HL-60/S4 (cell line): ENCODE results near the gene FSTL1.

ENCODE experiments used
- in situ Hi-C: fragments of 300-500 bp; cut with MboI; formaldehyde crosslinking; loops from 2 replicates; pipeline ENCODE4 v1.14.3; 2022; ENCODE audit warnings: low sequenced_read_pairs

Gene FSTL1, protein sequence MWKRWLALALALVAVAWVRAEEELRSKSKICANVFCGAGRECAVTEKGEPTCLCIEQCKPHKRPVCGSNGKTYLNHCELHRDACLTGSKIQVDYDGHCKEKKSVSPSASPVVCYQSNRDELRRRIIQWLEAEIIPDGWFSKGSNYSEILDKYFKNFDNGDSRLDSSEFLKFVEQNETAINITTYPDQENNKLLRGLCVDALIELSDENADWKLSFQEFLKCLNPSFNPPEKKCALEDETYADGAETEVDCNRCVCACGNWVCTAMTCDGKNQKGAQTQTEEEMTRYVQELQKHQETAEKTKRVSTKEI

DNA sequence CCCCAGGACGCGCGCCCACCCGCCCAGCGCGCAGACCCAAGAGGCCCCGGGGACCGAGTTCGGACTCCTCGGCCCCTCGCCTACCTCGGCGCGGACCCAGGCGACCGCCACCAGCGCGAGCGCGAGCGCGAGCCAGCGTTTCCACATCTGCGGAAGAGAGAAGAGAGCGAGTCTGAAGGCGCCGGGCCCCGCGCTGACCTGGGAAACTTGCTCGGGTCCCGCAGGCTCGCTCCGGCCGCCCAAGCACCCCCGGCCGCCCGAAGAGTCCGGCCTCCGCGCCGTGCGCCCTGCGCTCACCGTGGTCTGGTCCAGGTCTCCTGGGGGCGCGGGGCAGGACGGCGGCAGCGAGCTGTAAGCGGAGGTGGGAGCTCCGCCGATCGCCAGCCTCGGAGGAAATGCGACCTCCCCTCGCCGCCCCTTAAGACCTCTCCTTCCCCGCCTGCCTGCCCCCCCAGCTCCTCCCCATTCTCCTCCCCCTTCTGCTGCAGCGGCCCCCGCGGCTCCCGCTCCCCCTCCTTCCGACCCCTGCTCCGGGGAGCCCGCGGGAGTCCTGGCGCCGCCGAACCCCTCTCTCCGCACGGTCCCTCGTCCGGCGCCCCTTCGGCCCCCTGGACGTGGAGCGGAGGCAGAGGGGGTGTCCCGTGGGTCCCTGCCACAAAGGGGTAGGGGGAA, at the start of gene FSTL1:
FSTL1 (minus strand) TSS at position 393 of the 672 bp plus-strand sequence; CDS start at position 147, 246 bp downstream.
- in situ Hi-C loops: no loop called here

DNA sequence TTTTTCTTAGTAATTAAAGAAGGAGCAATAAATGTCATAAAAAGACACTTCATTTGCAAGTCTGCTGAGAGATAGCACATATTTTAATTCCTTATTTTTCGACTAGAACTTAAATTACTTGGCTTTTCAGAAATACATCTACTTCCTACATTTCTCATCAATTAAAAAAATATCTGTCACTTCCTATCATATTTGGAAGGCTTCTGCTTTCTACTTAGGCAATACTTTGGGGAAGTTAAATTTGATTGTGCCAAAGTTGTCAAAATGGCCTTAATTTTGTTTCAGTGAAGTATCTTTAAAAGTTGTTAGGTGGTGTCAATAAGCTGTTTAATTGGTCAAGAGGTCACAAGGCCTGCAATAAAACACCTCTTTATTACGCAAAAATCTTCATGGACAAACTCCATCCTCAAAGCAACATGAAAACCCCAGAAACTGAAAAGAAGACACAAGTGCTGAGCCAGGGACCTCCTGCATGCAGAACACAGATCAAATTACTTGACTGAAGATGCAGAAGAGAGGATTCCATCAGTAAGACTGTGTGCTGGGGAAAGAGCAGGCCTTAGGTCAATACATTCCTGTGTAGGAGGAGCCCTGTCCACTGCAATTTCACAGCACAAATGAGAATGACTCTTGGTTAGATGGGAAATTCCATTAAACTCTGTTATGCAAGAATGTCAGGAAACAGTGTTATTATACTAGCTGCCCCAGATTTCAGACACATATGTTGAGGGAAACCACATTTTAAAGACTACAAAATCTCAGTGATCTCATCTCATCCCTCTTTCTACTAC, 48.0 kb upstream of the FSTL1 start:
- in situ Hi-C loops: no loop called here

DNA sequence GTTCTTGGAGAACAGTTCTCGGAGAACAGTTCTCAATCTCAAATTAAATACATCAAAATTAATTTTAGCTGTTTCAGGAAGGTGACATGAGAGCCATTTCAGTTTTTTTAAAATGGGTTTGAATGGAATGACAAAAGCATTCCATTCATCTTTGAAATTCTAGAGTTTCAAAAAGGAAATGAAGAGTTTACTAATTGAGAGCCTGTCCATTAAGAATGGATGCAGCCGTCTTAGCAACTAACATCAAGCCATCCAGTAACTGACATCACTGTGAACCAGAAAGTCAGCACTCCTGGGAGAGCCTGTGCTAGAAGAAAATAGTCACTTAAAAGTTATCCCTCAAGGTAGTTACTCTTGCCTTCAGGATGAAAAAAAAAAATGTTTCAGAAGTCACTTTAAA, 47.0 kb upstream of the FSTL1 start:
- in situ Hi-C loops: no loop called here

DNA sequence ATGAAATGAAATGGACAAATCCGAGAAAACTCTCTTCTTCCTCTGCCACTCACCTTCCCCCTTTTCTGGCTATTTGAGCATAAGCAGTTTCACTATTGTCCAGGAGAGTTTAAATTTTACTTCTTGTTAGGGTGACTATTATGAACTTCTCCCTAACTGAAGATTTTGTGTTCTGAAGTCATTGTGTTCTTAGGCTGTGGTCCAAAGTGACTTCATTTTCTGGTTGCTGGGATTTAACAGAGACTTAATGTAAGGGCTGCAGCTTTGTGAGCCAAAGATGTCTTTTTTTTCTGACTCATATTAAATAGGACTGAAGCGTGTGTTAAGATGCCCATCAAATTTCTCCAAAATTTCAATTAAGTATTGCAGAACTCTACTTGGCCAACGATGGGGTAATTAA, 46.5 kb upstream of the FSTL1 start:
- in situ Hi-C loops: no loop called here

DNA sequence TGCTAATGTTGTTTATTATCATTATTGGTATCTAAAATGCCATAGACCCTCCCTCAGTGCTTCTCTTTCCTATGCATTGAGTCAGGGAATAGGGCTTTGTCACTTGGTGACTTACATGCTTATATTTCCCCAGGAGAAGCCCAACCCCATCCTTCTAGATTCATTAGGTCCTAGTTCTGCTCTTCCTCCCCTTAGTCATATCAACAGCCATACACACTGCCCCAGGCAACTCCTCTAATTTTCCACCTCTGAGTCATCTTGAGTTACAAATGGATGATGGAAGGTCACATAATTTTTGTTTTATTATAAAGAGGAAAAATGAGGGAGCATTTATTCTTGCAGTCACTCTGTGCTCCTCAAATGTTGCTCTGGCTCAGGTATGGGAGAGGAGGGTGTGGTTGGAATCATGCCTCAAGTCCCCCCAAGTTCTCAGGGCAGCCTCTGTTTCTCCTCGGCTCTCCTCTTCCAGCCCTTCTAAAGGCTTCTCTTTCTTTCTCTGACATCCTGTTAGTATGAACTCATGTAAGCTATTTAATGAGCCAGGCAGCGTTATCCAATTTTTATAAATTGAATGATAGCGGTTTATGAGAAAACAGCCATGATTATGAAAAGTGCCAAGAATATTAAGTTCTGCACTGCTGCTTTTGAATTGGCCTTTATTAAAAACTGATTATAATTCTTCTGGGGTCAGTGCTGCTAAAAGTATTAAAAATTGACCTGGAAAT, 45.6 kb upstream of the FSTL1 start:
- in situ Hi-C loops: no loop called here

DNA sequence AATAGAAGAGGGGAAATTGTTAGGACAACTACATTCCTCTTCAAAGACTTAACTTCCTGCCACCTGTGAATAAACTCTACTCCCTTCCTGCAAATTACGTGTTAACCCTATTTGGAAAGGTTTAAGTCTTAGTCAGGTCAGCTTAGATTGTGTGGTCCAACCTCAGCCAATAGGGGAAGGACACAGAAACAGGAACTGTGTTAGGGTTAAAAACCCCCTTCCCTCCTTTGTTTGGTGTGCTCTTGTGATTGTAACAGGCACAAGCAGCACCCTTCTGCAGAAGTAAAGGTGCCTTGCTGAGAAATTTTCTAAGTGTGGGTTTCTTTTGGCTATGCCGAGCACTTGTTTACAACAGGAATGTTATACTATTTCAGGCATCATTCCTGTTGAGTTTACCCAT, 45.0 kb upstream of the FSTL1 start:
- in situ Hi-C loops: no loop called here

DNA sequence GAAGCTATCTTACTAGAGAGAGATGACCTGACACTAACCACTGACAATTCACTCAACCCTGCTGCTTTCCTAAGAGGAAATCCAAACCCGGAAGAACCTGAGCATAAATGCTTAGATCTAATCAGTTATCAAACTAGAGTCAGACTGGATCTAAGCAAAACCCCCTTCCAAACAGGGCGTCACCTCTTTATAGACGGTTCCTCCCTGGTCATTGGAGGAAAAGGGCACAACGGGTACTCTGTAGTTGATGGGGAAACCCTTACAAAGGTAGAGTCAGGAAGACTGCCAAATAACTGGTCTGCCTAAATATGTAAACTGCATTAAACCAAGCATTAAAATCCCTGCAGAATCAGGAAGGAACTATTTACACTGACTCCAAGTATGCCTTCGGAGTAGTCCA, 41.3 kb upstream of the FSTL1 start:
- in situ Hi-C loops: no loop called here

DNA sequence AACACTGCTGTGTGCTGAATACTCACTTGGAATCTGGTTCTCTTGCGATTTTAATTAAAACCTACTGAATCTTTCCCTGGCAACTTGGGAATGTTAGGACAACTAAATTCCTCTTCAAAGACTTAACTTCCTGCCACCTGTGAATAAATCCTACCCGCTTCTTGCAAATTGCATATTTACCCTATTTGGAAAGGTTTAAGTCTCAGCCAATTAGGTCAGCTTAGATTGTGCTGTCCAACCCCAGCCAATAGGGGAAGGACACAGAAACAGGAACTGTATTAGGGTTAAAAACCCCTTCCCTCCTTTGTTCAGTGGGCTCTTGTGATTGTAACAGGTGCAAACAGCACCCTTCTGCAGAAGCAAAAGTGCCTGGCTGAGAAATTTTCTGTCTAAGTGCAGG, 38.6 kb upstream of the FSTL1 start:
- in situ Hi-C loops: no loop called here

DNA sequence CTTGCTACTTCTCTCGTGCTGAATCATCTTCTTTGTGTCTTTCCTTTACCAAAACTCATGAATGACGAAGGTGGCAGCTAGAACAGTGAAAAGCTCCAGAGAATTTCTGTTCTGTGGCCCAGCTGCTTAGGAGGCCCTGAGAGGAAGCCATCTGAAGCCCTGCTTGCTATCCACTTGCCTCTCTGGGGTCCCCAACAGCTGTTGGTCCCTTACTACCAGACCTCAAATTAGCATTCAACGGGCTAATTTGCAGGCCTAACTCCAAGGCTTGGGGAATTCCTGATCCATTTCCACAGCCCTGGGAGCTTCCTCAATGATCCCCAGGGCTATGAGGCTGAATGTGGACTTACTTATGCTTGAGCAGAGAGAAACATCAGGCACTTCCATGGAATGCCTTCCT, 37.5 kb upstream of the FSTL1 start:
- in situ Hi-C loops: no loop called here

DNA sequence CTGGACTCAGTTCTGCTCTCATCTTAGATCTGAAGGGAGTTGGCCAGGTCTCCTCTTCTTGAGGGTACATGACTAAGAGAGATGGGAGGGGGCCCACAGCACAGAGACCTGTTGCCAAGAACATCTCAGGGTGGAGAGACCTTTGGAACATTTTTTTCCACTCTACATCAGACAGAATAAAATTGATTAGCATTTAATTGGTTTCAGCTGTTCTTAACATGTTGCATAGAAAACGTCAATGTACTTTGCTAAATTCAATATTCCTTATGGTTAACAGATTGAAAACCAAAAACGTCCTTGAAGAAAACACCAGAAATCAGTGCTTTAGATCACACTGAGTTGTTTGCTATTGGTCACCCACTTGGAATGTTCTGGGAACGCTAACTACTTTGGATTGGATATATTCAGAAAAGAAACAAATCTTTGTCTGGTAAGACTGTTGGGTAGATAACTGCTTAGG, 36.4 kb upstream of the FSTL1 start:
- in situ Hi-C loops: no loop called here

DNA sequence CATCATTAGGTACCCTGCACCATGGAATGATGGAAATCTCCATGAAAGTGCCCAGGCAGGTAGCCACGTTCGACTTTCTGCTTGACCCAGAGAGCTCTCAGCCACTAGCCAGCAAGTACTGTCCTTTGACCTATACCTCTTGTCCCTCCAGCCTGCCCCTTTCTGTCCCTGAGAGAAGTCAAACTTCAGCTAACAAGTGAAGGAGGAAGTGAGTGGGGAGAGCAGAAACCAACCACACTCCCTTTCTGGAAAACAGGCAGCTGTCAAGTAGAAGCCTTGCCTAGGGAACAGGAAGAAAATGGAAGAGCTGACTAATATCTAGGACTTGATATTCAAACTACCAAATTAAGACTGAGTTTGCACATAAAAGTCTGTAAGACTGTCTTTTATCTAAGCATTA, 30.3 kb upstream of the FSTL1 start:
- in situ Hi-C loops: no loop called here

DNA sequence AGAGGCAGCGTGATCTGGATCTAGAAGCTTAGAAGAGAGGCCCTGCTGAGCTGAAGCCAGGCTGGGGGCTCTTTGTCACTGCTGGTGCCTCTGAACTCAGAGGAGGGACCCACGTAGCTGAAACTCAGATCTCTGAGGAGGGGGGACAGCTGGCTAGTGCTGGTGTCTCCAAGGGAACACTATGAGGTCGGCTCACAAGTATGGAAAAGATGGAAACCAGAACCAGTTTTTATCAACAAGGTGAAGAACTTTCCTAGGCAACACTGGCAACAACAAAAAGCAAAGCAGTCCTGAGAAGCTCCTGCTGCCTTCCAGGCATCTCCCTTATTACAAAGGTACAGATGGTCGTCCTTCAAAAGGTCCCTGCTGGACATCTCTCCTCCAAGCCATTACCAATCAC, 27.0 kb upstream of the FSTL1 start:
- in situ Hi-C loops: no loop called here

DNA sequence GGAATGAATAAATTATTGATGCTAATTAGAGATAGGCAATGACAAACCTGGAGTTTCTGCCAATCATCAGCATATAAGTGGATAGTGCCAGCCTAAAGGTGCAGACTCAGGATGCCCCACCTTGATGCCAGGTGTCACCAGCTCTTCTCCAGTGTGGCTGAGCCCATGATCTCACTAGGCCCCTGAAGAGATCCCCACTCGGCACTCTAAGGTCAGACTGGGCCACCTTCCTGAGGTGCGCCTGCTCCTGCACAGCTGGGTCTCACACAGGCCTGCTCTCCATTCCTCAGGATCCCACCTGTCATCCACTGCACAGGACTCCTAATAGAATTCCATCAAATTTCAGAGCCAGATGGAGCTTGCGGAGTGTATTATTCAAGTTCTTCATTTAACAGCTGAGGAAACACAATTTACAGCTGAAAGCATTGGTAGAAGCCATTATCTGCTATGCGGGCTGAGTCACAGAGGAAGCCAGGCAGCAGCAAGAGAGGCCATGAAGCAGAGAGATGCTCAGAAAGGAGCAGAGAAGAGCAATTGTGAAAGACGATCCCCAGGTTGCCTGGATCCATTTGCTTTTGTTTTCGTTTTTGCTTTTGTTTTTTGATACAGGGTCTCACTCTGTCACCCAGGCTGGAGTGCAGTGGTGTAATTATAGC, 25.1 kb upstream of the FSTL1 start:
- in situ Hi-C loops: no loop called here

DNA sequence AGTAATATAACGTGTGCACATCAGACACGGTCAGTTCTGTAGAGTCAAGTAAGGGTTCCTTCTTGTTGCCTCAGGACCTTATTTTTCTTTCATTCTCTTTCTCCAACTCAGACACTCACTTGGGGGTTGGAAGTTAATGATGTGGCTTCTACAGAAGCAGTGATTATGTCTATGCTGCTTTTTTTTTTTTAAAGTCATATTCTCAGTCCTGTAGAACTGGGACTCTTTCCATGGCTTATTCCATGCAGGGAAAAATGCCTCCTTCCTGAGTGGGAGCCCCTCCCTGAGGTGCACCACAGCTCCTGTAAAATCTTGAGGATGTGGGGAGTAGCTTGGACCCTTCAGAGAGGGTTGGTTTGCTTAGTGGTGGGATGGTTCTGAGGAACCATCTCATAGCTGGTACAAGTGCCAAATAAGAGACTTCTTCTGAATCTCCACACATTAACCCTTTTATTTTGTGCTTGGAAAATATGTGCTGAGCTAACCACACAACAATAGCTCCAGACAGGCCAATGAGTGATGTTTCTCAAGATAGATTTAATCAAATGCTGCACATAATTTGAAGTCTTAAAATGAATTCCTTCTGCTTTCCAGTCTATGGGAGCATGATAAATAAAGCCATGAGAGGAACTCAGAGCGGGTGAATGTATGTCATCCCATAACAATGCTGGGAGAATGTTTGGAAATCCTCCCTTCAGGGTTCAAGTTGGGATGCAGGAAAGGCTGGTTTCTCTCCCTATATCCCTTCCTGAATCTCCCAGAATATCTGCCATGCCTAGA, 23.3 kb upstream of the FSTL1 start:
- in situ Hi-C loops: no loop called here

DNA sequence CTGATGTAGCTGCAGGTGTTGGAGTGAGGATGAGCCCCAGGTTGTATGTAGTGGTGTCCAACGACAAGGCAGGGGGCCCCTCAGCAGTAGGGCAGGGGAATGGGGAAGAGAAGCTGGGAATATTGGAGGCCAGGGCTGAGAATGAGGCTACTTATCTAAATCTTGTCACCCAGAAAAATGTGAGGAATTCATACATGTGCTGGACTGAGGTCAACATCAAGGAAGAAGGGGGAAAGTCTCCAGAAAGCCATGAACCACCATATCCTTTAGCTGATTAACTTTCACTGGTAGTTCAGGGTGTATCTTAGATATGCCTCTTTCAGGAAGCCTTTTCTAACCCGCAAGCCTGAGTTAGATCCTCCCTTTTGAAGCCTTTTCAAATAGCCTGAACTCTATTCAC, 22.6 kb upstream of the FSTL1 start:
- in situ Hi-C loops: no loop called here

DNA sequence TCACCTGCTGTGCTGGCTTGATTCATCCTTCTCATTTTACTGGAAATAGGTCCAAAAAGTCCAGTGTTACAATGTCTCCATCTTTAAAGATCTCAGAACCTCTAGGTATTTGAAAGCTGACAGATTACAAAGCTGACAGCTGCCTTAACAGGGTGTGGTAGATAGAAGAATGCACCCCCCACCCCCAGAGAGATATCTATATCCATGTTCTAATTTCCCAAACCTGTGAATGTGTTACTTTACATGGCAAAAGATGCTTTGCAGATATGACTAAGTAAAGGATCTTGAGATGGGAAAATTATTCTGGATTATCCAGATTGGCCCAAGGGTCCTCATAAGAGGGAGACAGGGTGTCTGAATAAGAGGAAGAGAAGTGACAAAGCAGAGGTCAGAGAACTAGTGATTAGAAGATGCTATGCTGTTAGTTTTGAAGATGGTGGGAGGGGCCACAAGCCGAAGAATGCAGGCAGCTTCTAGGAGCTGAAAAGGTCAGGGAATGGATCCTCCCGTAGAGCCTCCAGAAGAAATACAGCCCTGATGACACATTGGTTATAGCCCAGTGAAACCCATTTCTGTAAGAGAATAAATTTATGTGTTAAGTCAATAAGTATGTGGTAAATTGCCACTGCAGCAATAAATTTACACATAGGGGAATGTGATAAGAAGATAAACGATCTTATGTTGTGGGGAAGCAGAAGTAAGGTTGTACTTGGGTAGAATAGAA, 21.5 kb upstream of the FSTL1 start:
- in situ Hi-C loops: no loop called here

DNA sequence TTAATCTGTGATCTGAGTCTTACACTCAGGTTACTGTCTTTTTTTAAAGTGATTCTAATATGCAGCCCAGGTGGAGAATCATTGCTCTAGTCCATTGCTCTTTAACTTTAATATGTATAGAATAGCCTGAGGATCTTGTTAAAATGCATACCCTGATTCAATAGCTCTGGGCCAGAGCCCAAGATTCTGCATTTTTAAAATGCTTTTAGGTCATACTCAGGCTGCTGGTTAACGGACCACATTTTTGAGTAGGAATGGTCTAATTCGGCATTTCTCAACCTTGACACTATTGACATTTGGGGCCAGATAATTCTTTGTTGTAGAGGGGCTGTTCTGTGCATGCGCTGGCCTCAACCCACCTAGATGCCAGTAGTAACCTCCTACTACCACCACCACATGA, 20.9 kb upstream of the FSTL1 start:
- in situ Hi-C loops: no loop called here

DNA sequence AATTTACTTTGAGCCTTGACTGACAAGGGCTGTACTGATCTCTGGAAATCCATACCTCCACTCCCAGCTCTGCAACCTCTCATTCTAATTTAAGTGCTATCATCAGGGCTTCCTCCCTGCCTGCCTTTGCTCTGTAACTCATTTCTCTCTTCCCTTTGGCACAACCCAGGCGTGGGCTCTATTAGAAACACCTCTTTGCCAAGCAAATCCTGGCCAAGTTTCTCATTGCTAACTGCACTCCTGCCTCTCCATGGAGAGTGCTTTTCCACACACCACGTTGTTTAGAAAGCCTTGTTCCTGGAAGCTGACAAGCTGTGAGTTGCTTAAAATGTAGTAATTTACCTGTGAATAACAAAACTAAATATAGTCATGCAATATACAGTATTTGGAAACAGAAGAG, 20.1 kb upstream of the FSTL1 start:
- in situ Hi-C loops: no loop called here

DNA sequence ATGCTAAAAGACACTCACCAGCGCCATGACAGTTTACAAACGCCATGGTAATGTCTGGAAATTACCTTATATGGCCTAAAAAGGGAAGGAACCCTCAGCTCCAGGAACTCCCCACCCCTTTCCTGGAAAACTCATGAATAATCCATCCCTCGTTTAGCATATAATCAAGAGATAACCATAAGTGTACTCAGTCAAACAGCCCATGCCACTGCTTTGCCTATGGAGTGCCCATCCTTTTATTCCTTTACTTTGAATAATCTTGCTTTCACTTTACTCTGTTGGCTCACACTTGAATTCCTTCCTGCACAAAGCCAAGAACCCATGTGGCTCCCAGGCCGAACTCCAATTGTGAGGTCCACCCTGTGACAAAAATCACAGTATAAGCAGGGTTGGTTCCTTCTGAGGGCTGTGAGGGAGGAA, 19.1 kb upstream of the FSTL1 start:
- in situ Hi-C loops: no loop called here
